Peyer's patch (tissue), 4 donors: ENCODE results near the gene CACNA1S.

ENCODE experiments used
- CTCF ChIP-seq, 6 experiments: fragments of 450-650 bp in 4 of 6; fragments of 200-600 bp in 2 of 6; sonication (generic) in 1 of 6; IDR thresholded peaks; one replicate each; pipeline ENCODE4 v1.5.1; 2017 to 2019; ENCODE audit warnings: antibody characterized with exemption in 6 of 6, mild to moderate bottlenecking in 3 of 6, moderate library complexity in 1 of 6
- POLR2A ChIP-seq, 2 donors: fragments of 450-650 bp; IDR thresholded peaks; one replicate each; pipeline ENCODE4 v1.5.1; 2017; ENCODE audit warnings: antibody characterized with exemption in 2 of 2, mild to moderate bottlenecking in 2 of 2, moderate library complexity in 2 of 2

GRCh38 chr1:200992382-200993048 is 119.7 kb downstream of the CACNA1S start:
- TF ChIP-seq CTCF (IDR thresholded peaks at IDR 0.05) (no peak), POLR2A (IDR thresholded peaks at IDR 0.05) (no peak)
